ENCODE data around the gene SDC4. TPM values are rescaled to one million over a fixed set of nuclear protein-coding genes. Genes with fewer than 3 reads are reported as not detected.
A peak's percentile ranks its signal among the peaks of the same experiment; 100 is the strongest.

SDC4 gene
- total RNA-seq, 2 donors from 2014 or later: 123 to 266 TPM

GRCh38 chr20:45312241-45312640 is 36.0 kb downstream of the SDC4 start:
- no peaks in the 10 kb centered on the region for H3K4me1 ChIP-seq (replicated peaks)
- H3K9me3 ChIP-seq: no peaks in the 10 kb centered on the region
- 72% methylated on average over 18 of the region's 21 CpGs for WGBS
- no peak overlapping the region for H3K4me3 ChIP-seq
- no peak for DNase-seq (ENCODE audit: low spot score)
- TF ChIP-seq CTCF (IDR thresholded peaks at IDR 0.05) (no peak), POLR2A (IDR thresholded peaks at IDR 0.05) (no peak), POLR2AphosphoS5 (IDR thresholded peaks at IDR 0.05) (no peak)
- peaks cover 6% of the 10 kb centered on the region for H3K27me3 ChIP-seq (replicated peaks; ENCODE audit: insufficient read depth)
- intact Hi-C loops (cut with DNase I): no loop called here
- H3K27ac ChIP-seq: no peak overlapping the region
- no peaks in the 10 kb centered on the region for H3K36me3 ChIP-seq

- WGBS: 31% methylated on average over 33 of the region's 45 CpGs
- Histone ChIP-seq H3K9me3 (no peaks in the 10 kb centered on the region), H3K27me3 (replicated peaks; ENCODE audit: insufficient read depth) (peaks cover 6% of the 10 kb centered on the region), H3K4me1 (replicated peaks) (no peaks in the 10 kb centered on the region), H3K4me3 (no peak overlapping the region), H3K36me3 (no peaks in the 10 kb centered on the region), H3K27ac (no peak overlapping the region)
- TF ChIP-seq POLR2A (IDR thresholded peaks at IDR 0.05) (no peak), CTCF (IDR thresholded peaks at IDR 0.05) (peak in 3 of 4 experiments; percentile 53 to 80 (median 54))
- intact Hi-C loops (cut with DNase I): no loop called here
- peak; percentile 27 for DNase-seq (ENCODE audit: low spot score)
Observed at GRCh38 chr20:45311589-45312211, 36.5 kb downstream of the SDC4 start.

GRCh38 chr20:45309075-45309474 is 39.1 kb downstream of the SDC4 start:
- intact Hi-C loops (cut with DNase I): no loop called here
- Histone ChIP-seq H3K27ac (no peak overlapping the region), H3K4me3 (no peak overlapping the region), H3K36me3 (no peaks in the 10 kb centered on the region), H3K9me3 (no peaks in the 10 kb centered on the region), H3K27me3 (replicated peaks; ENCODE audit: insufficient read depth) (peaks cover 8% of the 10 kb centered on the region), H3K4me1 (replicated peaks) (no peaks in the 10 kb centered on the region)
- no peak for DNase-seq (ENCODE audit: low spot score)
- 70% methylated on average over 3 of the region's 3 CpGs for WGBS
- TF ChIP-seq POLR2A (IDR thresholded peaks at IDR 0.05) (no peak), POLR2AphosphoS5 (IDR thresholded peaks at IDR 0.05) (no peak), CTCF (IDR thresholded peaks at IDR 0.05) (no peak)

- Histone ChIP-seq H3K4me3 (no peak within 1 kb of the TSS), H3K36me3 (no peaks in the 10 kb centered on the region), H3K9me3 (no peaks in the 10 kb centered on the region), H3K27me3 (replicated peaks; ENCODE audit: insufficient read depth) (peaks cover 11% of the 10 kb centered on the region), H3K27ac (no peak within 1 kb of the TSS), H3K4me1 (replicated peaks) (no peaks in the 10 kb centered on the region)
- peak; percentile 72 for DNase-seq (ENCODE audit: low spot score)
- 11% methylated on average over 20 of the region's 20 CpGs for WGBS
- intact Hi-C loops (cut with DNase I): no loop called here
- TF ChIP-seq POLR2AphosphoS5 (IDR thresholded peaks at IDR 0.05) (peak; percentile 39), POLR2A (IDR thresholded peaks at IDR 0.05) (no peak), CTCF (IDR thresholded peaks at IDR 0.05) (peak in 3 of 4 experiments; percentile 7 to 57 (median 8))
Observed at GRCh38 chr20:45308117-45308778, 40.0 kb downstream of the SDC4 start, which contains the start of gene MATN4. Gene MATN4 (minus strand): TSS chr20:45308299. CDS start chr20:45305582, 2,717 bp downstream.
